Ovary (tissue), 3 donors: ENCODE measurements around the gene HTR3E.

ENCODE experiments used
- CTCF ChIP-seq, 3 donors: fragments of 450-650 bp in 2 of 3; fragments of 200-600 bp in 1 of 3; IDR thresholded peaks; one replicate each; pipeline versions ENCODE4 v1.5.1 to v1.8.0; 2016 to 2022; ENCODE audit warnings: antibody characterized with exemption in 3 of 3, mild to moderate bottlenecking in 1 of 3
- EP300 ChIP-seq: sonication (generic); formaldehyde crosslinking; IDR thresholded peaks from one replicate; pipeline ENCODE4 v1.6.1; 2017; ENCODE audit warnings: antibody characterized with exemption
- POLR2A ChIP-seq: fragments of 450-650 bp; IDR thresholded peaks from one replicate; pipeline ENCODE4 v1.6.1; 2017; ENCODE audit warnings: antibody characterized with exemption, mild to moderate bottlenecking, moderate library complexity
- donor health status: DM: no; HTN: no; CAD: no.

GRCh38 chr3:184082465-184082864, 14.4 kb upstream of the HTR3E start:
- TF ChIP-seq CTCF (IDR thresholded peaks at IDR 0.05), result no peak
- no peak for TF ChIP-seq POLR2A
- TF ChIP-seq EP300, result no peak
